ENCODE results near the gene MCTP2. TPM values are rescaled to one million over a fixed set of nuclear protein-coding genes. Genes with fewer than 3 reads are reported as not detected.

MCTP2 gene
- total and polyA plus RNA-seq, 9 of the 15 experiments (the other 6 are each of a cell fraction or from before 2014, with no cell fraction given), result 0.07 TPM; not detected in 8

- no peaks in the 10 kb centered on the region for H3K36me3 ChIP-seq (ENCODE audit: control insufficient read depth, insufficient read depth, low read length)
- H3K79me2 ChIP-seq (ENCODE audit: control insufficient read depth, insufficient read depth, low read length), result no peaks in the 10 kb centered on the region
- no peak for FAIRE-seq
- ChIA-PET POLR2A (no interaction called here), CTCF (ENCODE audit: low intra/inter-chr PET ratio) (no interaction called here)
- no peaks in the 10 kb centered on the region; the same call in 1 of the 2 replicates for H3K9me3 ChIP-seq (replicated peaks; ENCODE audit: control insufficient read depth, insufficient read depth, low read depth, low read length)
- H3K4me2 ChIP-seq (ENCODE audit: insufficient read depth, low read length), result no peak overlapping the region
- in situ Hi-C loops (cut with MboI) (no loop called here), intact Hi-C loops (cut with micrococcal nuclease) (no loop called here)
- no peak for ATAC-seq
- no peak overlapping the region for H3K9ac ChIP-seq (ENCODE audit: insufficient read depth in 1 of 2, low read depth in 2 of 2, low read length in 2 of 2)
- no peak for DNase-seq (ENCODE audit: extremely low read depth in 1 of 4, low spot score in 3 of 4)
- no peak overlapping the region for H2AFZ ChIP-seq (ENCODE audit: low read depth, low read length)
- no peak overlapping the region for H3K4me3 ChIP-seq
- BruUV-seq (replicated peaks), result no TSS peak
- TF ChIP-seq CBFA2T2 (conservative IDR thresholded peaks at IDR 0.05), result no peak
- TF ChIP-seq CXXC5 (CRISPR knock-in tag; IDR thresholded peaks at IDR 0.05), result no peak
- no peak for TF ChIP-seq LEF1 (IDR thresholded peaks at IDR 0.05)
- no peak for TF ChIP-seq E2F5 (CRISPR knock-in tag; IDR thresholded peaks at IDR 0.05)
- TF ChIP-seq POLR2G (IDR thresholded peaks at IDR 0.05; ENCODE audit: low read depth, low read length), result no peak
- TF ChIP-seq ZZZ3 (IDR thresholded peaks at IDR 0.05), result no peak
- no peak for TF ChIP-seq ZNF444 (CRISPR knock-in tag; IDR thresholded peaks at IDR 0.05)
- no peak for TF ChIP-seq SRSF3 (IDR thresholded peaks at IDR 0.05; ENCODE audit: insufficient read depth, low read length)
- TF ChIP-seq ATF7 (IDR thresholded peaks at IDR 0.05), result no peak
- no peak for TF ChIP-seq SAP30 (IDR thresholded peaks at IDR 0.05; ENCODE audit: borderline replicate concordance, insufficient read depth, low read depth, low read length, poor library complexity, severe bottlenecking)
- no peak for TF ChIP-seq NR3C1 (CRISPR knock-in tag; IDR thresholded peaks at IDR 0.05)
- TF ChIP-seq DIDO1 (tag; IDR thresholded peaks at IDR 0.05; ENCODE audit: low read depth), result no peak
- no peak for TF ChIP-seq TEAD4 (IDR thresholded peaks at IDR 0.05; ENCODE audit: low read length)
- no peak for TF ChIP-seq TEAD4 (CRISPR knock-in tag; IDR thresholded peaks at IDR 0.05; ENCODE audit: borderline replicate concordance)
- no peaks in the 10 kb centered on the region for H3K4me1 ChIP-seq (replicated peaks in 1 of 2; ENCODE audit: control insufficient read depth in 2 of 2, insufficient read depth in 2 of 2, low read length in 2 of 2)
- 0% methylated on average over 1 of the region's 1 CpG for WGBS (ENCODE audit: insufficient coverage, low coverage, missing lambda C conversion rate)
- H4K20me1 ChIP-seq (replicated peaks; ENCODE audit: control insufficient read depth, insufficient read depth, low read length), result no peaks in the 10 kb centered on the region
- H3K27ac ChIP-seq (ENCODE audit: extremely low read depth, low read depth, low read length), result no peak overlapping the region
- no peaks in the 10 kb centered on the region for H3K27me3 ChIP-seq (ENCODE audit: control insufficient read depth in 2 of 2, insufficient read depth in 2 of 2, low read length in 2 of 2)
- H3K9me1 ChIP-seq (ENCODE audit: control insufficient read depth, insufficient read depth, low read length), result no peaks in the 10 kb centered on the region
These were observed 30.8 kb downstream of the MCTP2 start for GRCh38 chr15:94262201-94262600.

Data from K562 (cell line).